A673 (cell line): ENCODE data around the gene ARFIP1. TPM values are rescaled to one million over a fixed set of nuclear protein-coding genes. Genes with fewer than 3 reads are reported as not detected.

Source experiments
- BruUV-seq: library from RNA; stranded (reverse); fragments of 400-500 nt; replicated peaks from 2 replicates; lab custom pipeline; 2021; lab: Mats Ljungman, UMichigan
- CTCF ChIA-PET: fragments of 300-600 bp; sonication (Branson Sonifier 250); formaldehyde crosslinking; loops from one replicate; lab custom pipeline; 2022; ENCODE audit warnings: antibody characterized with exemption; lab: Charles Lee
- POLR2A ChIA-PET: fragments of 300-600 bp; sonication (Branson Sonifier 250); formaldehyde crosslinking; loops from one replicate; lab custom pipeline; 2022; ENCODE audit warnings: antibody characterized with exemption; ENCODE audit not compliant: low non-redundant PET; lab: Charles Lee
- DNase-seq: peaks from one replicate; pipeline ENCODE4 v3.0.0-alpha.2; 2015; ENCODE audit warnings: low spot score
- H3K27ac ChIP-seq: fragments of 200-600 bp; sonication (generic); 2 replicates; pipeline ENCODE4 v1.5.1; 2016; ENCODE audit warnings: mixed run types, low read depth, mild to moderate bottlenecking, mixed read lengths, antibody characterized with exemption, low read length; ENCODE audit not compliant: poor library complexity, severe bottlenecking
- H3K27me3 ChIP-seq: fragments of 200-600 bp; sonication (generic); replicated peaks from 2 replicates; pipeline ENCODE4 v1.6.1; 2017; ENCODE audit warnings: mixed run types, low read depth, mild to moderate bottlenecking, mixed read lengths, antibody characterized with exemption, low read length; ENCODE audit not compliant: insufficient read depth, poor library complexity
- H3K36me3 ChIP-seq: fragments of 200-600 bp; sonication (generic); 2 replicates; pipeline ENCODE4 v1.6.1; 2016; ENCODE audit warnings: mixed run types, mild to moderate bottlenecking, mixed read lengths, antibody characterized with exemption, low read length; ENCODE audit not compliant: insufficient read depth, poor library complexity, severe bottlenecking
- H3K4me1 ChIP-seq: fragments of 200-600 bp; sonication (generic); 2 replicates; pipeline ENCODE4 v1.6.1; 2017; ENCODE audit warnings: mixed run types, mild to moderate bottlenecking, mixed read lengths, antibody characterized with exemption, low read length; ENCODE audit not compliant: insufficient read depth, poor library complexity, severe bottlenecking
- H3K4me3 ChIP-seq: fragments of 200-600 bp; sonication (generic); 2 replicates; pipeline ENCODE4 v1.5.1; 2016; ENCODE audit warnings: low read depth, mixed run types, mild to moderate bottlenecking, mixed read lengths, low read length; ENCODE audit not compliant: poor library complexity, severe bottlenecking
- H3K9me3 ChIP-seq: fragments of 200-600 bp; sonication (generic); 2 replicates; pipeline ENCODE4 v1.6.1; 2016; ENCODE audit warnings: mixed run types, low read depth, mild to moderate bottlenecking, mixed read lengths, antibody characterized with exemption, low read length; ENCODE audit not compliant: poor library complexity, severe bottlenecking
- EZH2 ChIP-seq: fragments of 200-600 bp; sonication (generic); IDR thresholded peaks from 2 replicates; pipeline ENCODE4 v1.6.1; 2017; ENCODE audit warnings: borderline replicate concordance, low read depth, mild to moderate bottlenecking, mixed read lengths, antibody characterized with exemption, low read length; ENCODE audit not compliant: poor library complexity, severe bottlenecking
- intact Hi-C: fragments of 100-400 bp; cut with micrococcal nuclease; formaldehyde crosslinking; loops from one replicate; pipeline ENCODE4 v1.10.0; 2022; ENCODE audit not compliant: unreplicated experiment
- total RNA-seq: library from RNA; stranded (reverse); gene quantifications from 2 replicates; pipeline ENCODE4 v1.2.3, GENCODE V29; 2021
- TF ChIP-seq, protein P1 (sequence below): fragments of 300-800, 200-600 bp; sonication (generic); conservative IDR thresholded peaks from 2 replicates; pipeline ENCODE4 v1.5.1; 2017; ENCODE audit warnings: low read depth, mild to moderate bottlenecking, antibody characterized with exemption, low read length, moderate library complexity, mixed read lengths

The ARFIP1 gene
- total RNA-seq, 1 experiment from 2014 or later = 30.4 TPM

DNA sequence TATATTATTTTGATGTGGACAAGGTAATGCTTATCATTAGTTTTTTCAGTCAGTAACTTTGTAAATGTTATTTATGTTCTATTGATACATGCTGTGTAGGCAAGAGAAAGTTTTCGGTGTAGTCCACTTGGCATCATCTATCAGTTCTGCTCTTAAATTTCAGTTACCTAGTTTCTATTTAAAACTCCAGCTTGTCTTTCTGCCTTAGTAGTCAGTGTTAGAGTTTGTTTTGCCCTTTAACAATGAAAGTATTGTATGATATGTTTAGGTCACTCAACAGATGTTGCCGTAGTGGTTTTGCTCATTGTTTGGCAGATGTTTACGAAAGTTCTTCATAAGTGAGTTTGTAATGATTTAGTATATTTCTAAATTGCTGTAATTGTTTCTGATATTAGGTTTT is 121.5 kb downstream of the ARFIP1 start:
- intact Hi-C loops = no loop called here
- BruUV-seq = no TSS peak
- no peak for DNase-seq
- H3K27ac ChIP-seq = no peak overlapping the region
- TF ChIP-seq, protein P1, sequence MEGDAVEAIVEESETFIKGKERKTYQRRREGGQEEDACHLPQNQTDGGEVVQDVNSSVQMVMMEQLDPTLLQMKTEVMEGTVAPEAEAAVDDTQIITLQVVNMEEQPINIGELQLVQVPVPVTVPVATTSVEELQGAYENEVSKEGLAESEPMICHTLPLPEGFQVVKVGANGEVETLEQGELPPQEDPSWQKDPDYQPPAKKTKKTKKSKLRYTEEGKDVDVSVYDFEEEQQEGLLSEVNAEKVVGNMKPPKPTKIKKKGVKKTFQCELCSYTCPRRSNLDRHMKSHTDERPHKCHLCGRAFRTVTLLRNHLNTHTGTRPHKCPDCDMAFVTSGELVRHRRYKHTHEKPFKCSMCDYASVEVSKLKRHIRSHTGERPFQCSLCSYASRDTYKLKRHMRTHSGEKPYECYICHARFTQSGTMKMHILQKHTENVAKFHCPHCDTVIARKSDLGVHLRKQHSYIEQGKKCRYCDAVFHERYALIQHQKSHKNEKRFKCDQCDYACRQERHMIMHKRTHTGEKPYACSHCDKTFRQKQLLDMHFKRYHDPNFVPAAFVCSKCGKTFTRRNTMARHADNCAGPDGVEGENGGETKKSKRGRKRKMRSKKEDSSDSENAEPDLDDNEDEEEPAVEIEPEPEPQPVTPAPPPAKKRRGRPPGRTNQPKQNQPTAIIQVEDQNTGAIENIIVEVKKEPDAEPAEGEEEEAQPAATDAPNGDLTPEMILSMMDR = no peak
- no peak for TF ChIP-seq EZH2
- POLR2A ChIA-PET = no interaction called here
- no peaks in the 10 kb centered on the region for H3K36me3 ChIP-seq
- no peaks in the 10 kb centered on the region for H3K9me3 ChIP-seq
- no peak overlapping the region for H3K4me3 ChIP-seq
- CTCF ChIA-PET = no interaction called here
- no peaks in the 10 kb centered on the region for H3K4me1 ChIP-seq
- no peaks in the 10 kb centered on the region for H3K27me3 ChIP-seq

DNA sequence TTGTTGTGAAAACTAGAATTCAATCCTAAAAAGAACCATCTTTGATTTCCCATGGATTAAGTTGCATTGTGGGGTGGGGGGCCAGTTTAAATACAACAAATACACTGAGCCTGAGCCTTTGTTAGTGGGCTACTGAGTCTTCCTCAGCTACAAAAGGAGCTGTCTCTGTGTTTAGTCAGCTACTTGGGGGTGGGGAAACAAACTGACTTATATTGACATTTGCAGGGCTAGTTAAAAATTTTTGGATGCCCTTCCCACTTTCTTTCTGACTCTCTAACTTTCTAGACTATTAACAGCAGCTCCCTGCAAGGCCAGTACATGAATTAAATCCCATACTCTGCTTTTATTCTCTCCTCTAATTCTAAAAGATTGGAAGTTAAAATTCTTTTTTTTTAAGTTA is 123.9 kb downstream of the ARFIP1 start:
- H3K4me3 ChIP-seq = no peak overlapping the region
- H3K27ac ChIP-seq = no peak overlapping the region
- DNase-seq = no peak
- intact Hi-C loops = no loop called here
- no peaks in the 10 kb centered on the region for H3K27me3 ChIP-seq
- no peaks in the 10 kb centered on the region for H3K36me3 ChIP-seq
- CTCF ChIA-PET = no interaction called here
- no TSS peak for BruUV-seq
- POLR2A ChIA-PET = no interaction called here
- no peaks in the 10 kb centered on the region for H3K4me1 ChIP-seq
- TF ChIP-seq, protein P1 = no peak
- TF ChIP-seq EZH2 = no peak
- H3K9me3 ChIP-seq = no peaks in the 10 kb centered on the region

DNA sequence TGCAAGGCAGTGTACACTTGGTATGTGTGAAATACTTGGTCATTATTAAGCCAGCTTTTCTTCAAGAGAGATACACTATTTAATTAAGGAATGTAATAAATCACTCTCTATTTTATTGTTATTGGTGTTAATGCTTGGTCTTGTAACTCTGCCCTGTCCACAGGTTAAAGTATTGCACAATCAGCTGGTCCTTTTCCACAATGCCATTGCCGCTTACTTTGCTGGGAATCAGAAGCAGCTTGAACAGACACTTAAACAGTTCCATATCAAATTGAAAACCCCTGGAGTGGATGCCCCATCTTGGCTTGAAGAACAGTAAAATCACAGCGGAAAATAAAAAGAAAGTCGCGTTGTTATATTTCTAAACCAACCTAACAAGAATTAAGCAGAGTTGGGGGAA is 130.1 kb downstream of the ARFIP1 start:
- no peak for TF ChIP-seq EZH2
- TF ChIP-seq, protein P1 = no peak
- Histone ChIP-seq H3K27ac (no peak overlapping the region), H3K4me3 (no peak overlapping the region), H3K27me3 (no peaks in the 10 kb centered on the region), H3K4me1 (no peaks in the 10 kb centered on the region), H3K36me3 (no peaks in the 10 kb centered on the region), H3K9me3 (no peaks in the 10 kb centered on the region)
- intact Hi-C loops = no loop called here
- CTCF ChIA-PET = no interaction called here
- POLR2A ChIA-PET = no interaction called here
- no TSS peak for BruUV-seq
- DNase-seq = no peak
